K562 (cell line): Measurements from ENCODE around the gene CACNG7. TPM values are rescaled to one million over a fixed set of nuclear protein-coding genes. Genes with fewer than 3 reads are reported as not detected.
A peak's percentile ranks its signal among the peaks of the same experiment; 100 is the strongest.

ENCODE experiments used
- EWSR1 ChIP-seq: fragments of 450-650 bp; IDR thresholded peaks from 2 replicates; pipeline ENCODE4 v1.6.1; 2018; ENCODE audit warnings: borderline replicate concordance, mild to moderate bottlenecking, low read depth, moderate library complexity; ENCODE audit not compliant: partially characterized antibody
- EZH2 ChIP-seq: IDR thresholded peaks from 2 replicates; pipeline ENCODE4 v1.6.1; 2012; ENCODE audit warnings: low read depth, mild to moderate bottlenecking, inconsistent platforms, low read length, borderline replicate concordance
- FOXM1 ChIP-seq, 2 experiments: fragments of 450-650 bp in 1 of 2; sonication (generic) in 1 of 2; formaldehyde crosslinking in 1 of 2; IDR thresholded peaks; 2 replicates each; pipeline versions ENCODE4 v1.6.1 to v1.9.0; 2017 to 2022; ENCODE audit warnings: low read depth in 2 of 2, mild to moderate bottlenecking in 2 of 2, missing genetic modification reagents in 1 of 2, moderate library complexity in 1 of 2
- HES1 ChIP-seq: fragments of 450-650 bp; IDR thresholded peaks from 2 replicates; pipeline ENCODE4 v1.6.1; 2016; ENCODE audit warnings: low read depth, mild to moderate bottlenecking, moderate library complexity
- HMGN3 ChIP-seq: IDR thresholded peaks from 2 replicates; pipeline ENCODE4 v1.6.1; 2011; ENCODE audit warnings: borderline replicate concordance, low read depth, mild to moderate bottlenecking, mixed read lengths, low read length; ENCODE audit not compliant: insufficient read length; ENCODE audit errors: extremely low read depth
- MAFK ChIP-seq: IDR thresholded peaks from 2 replicates; pipeline ENCODE4 v1.6.1; 2011; ENCODE audit warnings: low read length, improper control_type of control experiment
- MIER1 ChIP-seq: fragments of 450-650 bp; IDR thresholded peaks from 2 replicates; pipeline ENCODE4 v1.6.1; 2016; ENCODE audit warnings: antibody characterized with exemption, mild to moderate bottlenecking, low read depth
- NKRF ChIP-seq: fragments of 450-650 bp; IDR thresholded peaks from 2 replicates; pipeline ENCODE4 v1.6.1; 2016; ENCODE audit warnings: borderline replicate concordance
- RAD21 ChIP-seq, 2 experiments: fragments of 250-450 bp in 1 of 2; fragments of 450-650 bp in 1 of 2; sonication (Bioruptor Pico) in 1 of 2; formaldehyde crosslinking in 1 of 2; IDR thresholded peaks in 1 of 2; conservative IDR thresholded peaks in 1 of 2; 2 replicates each; pipeline versions ENCODE4 v1.4.0 to v1.8.0; 2020 to 2022; ENCODE audit warnings: mild to moderate bottlenecking in 2 of 2, moderate library complexity in 1 of 2
- SNRNP70 ChIP-seq: fragments of 200-400 bp; formaldehyde crosslinking; optimal IDR thresholded peaks from 2 replicates; pipeline ENCODE3; 2017; ENCODE audit warnings: low read depth, low read length
- SRSF9 ChIP-seq: fragments of 200-400 bp; formaldehyde crosslinking; IDR thresholded peaks from 2 replicates; pipeline ENCODE4 v1.6.1; 2017; ENCODE audit warnings: low read depth, low read length, borderline replicate concordance
- STAG1 ChIP-seq: sonication (generic); formaldehyde crosslinking; IDR thresholded peaks from 2 replicates; pipeline ENCODE4 v1.5.0; 2020; ENCODE audit warnings: missing genetic modification reagents, borderline replicate concordance
- TCF7 ChIP-seq: sonication (generic); IDR thresholded peaks from 2 replicates; pipeline ENCODE4 v1.6.1; 2016; ENCODE audit warnings: antibody characterized with exemption, borderline replicate concordance
- TCFL5 ChIP-seq: fragments of 250-450 bp; sonication (Bioruptor Pico); conservative IDR thresholded peaks from 2 replicates; pipeline ENCODE4 v1.6.1; 2021; ENCODE audit warnings: mild to moderate bottlenecking, moderate library complexity, matching md5 sums
- THRAP3 ChIP-seq: fragments of 450-650 bp; IDR thresholded peaks from 2 replicates; pipeline ENCODE4 v1.6.1; 2016; ENCODE audit warnings: mild to moderate bottlenecking, inconsistent platforms, borderline replicate concordance
- ZNF253 ChIP-seq: fragments of 250-450 bp; sonication (Bioruptor Pico); conservative IDR thresholded peaks from 2 replicates; pipeline ENCODE4 v1.6.1; 2021; ENCODE audit warnings: mild to moderate bottlenecking
- ZNF584 ChIP-seq: fragments of 200-800 bp; sonication (Bioruptor generic); IDR thresholded peaks from 2 replicates; pipeline ENCODE4 v1.6.1; 2016; ENCODE audit warnings: low read depth, mild to moderate bottlenecking, missing genetic modification characterization, missing compliant biosample characterization
- polyA plus RNA-seq, 8 experiments: library from polyadenylated mRNA; depleted of rRNA in 4 of 8; stranded (reverse) in 5 of 8; unstranded in 3 of 8; fragments of >200 nt; fragmentation: Nextera tagmentation in 2 of 8; fragmentation: Illumina TruSeq in 1 of 8; extraction: Ambion mirVana in 2 of 8; extraction: Trizol in 1 of 8; gene quantifications; 2 replicates each; pipeline versions ENCODE4 v1.2.1 to v1.2.3, GENCODE V29; 2011 to 2014; ENCODE audit warnings: inconsistent platforms in 1 of 8, missing spikeins in 1 of 8
- total RNA-seq, 7 experiments: library from RNA; depleted of rRNA in 6 of 7; stranded (reverse); fragments of >200 nt in 6 of 7; fragmentation: Illumina TruSeq in 2 of 7; extraction: Trizol in 2 of 7; gene quantifications; 2 replicates each; pipeline versions ENCODE4 v1.2.1 to v1.2.3, GENCODE V29; 2011 to 2021; ENCODE audit warnings: low replicate concordance in 1 of 7

CACNG7 gene
- total and polyA plus RNA-seq, 9 of the 15 experiments (the other 6 are each of a cell fraction or from before 2014, with no cell fraction given): not detected

DNA sequence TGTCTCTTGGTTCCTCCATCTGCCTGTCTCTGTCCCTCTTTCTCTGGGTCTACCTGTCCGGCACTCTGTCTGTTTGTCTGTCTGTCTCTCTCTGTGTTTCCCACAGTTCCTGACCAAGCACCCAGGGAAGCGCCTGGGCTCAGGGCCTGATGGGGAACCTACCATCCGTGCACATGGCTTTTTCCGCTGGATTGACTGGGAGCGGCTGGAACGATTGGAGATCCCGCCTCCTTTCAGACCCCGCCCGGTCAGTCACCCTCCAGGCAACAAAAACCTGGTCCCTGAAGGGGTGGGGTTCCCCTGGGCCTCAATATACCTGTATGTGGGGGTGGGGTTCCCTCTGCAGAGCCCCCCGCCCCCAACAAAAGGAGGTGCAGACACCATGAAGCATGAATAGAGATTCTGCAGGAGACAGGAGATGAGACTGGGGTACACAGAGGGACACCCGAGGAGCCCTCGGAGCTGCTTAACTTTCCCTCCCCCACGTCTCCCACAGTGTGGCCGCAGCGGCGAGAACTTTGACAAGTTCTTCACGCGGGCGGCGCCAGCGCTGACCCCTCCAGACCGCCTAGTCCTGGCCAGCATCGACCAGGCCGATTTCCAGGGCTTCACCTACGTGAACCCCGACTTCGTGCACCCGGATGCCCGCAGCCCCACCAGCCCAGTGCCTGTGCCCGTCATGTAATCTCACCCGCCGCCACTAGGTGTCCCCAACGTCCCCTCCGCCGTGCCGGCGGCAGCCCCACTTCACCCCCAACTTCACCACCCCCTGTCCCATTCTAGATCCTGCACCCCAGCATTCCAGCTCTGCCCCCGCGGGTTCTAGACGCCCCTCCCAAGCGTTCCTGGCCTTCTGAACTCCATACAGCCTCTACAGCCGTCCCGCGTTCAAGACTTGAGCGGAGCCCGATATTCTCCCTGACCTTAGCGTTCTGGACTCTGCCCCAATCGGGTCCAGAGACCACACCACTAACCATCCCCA lies 2.6 kb upstream of the CACNG7 start (continued):
- no peak for TF ChIP-seq TCF7
- no peak for TF ChIP-seq THRAP3
- TF ChIP-seq SRSF9: no peak
- TF ChIP-seq HMGN3: peak; percentile 33
- no peak for TF ChIP-seq HES1
- TF ChIP-seq EWSR1: no peak
- TF ChIP-seq ZNF584 (CRISPR knock-in tag): no peak
- TF ChIP-seq TCFL5 (CRISPR knock-in tag): no peak
- TF ChIP-seq MIER1: peak; percentile 43; the same call in 1 of the 2 replicates
- no peak for TF ChIP-seq STAG1
- TF ChIP-seq EZH2: no peak
- no peak for TF ChIP-seq FOXM1 (IDR thresholded peaks at IDR 0.05; ENCODE audit: low read depth)
- no peak for TF ChIP-seq FOXM1 (CRISPR knock-in tag; IDR thresholded peaks at IDR 0.05; ENCODE audit: low read depth)
- TF ChIP-seq ZNF253: no peak
- no peak for TF ChIP-seq SNRNP70
- no peak for TF ChIP-seq NKRF
- TF ChIP-seq MAFK: no peak
- peak; percentile 19 to 55; a peak in 3 of 4 replicates for TF ChIP-seq RAD21 (CRISPR knock-in tag; conservative IDR thresholded peaks at IDR 0.05 in 1 of 2, IDR thresholded peaks at IDR 0.05 in 1 of 2)
